Suprapubic skin (tissue), 3 donors: ENCODE data around the gene SLC31A2.

Experiments used
- POLR2A ChIP-seq, 2 donors: fragments of 450-650 bp; IDR thresholded peaks; one replicate each; pipeline ENCODE4 v1.6.1; 2017; ENCODE audit warnings: antibody characterized with exemption in 2 of 2, mild to moderate bottlenecking in 2 of 2, moderate library complexity in 2 of 2
- TF ChIP-seq, protein P1 (sequence below), 2 donors: fragments of 200-600 bp in 1 of 2; fragments of 450-650 bp in 1 of 2; sonication (generic) in 1 of 2; IDR thresholded peaks; one replicate each; pipeline ENCODE4 v1.5.1; 2016 to 2019; ENCODE audit warnings: antibody characterized with exemption in 2 of 2, mild to moderate bottlenecking in 1 of 2, moderate library complexity in 1 of 2

DNA sequence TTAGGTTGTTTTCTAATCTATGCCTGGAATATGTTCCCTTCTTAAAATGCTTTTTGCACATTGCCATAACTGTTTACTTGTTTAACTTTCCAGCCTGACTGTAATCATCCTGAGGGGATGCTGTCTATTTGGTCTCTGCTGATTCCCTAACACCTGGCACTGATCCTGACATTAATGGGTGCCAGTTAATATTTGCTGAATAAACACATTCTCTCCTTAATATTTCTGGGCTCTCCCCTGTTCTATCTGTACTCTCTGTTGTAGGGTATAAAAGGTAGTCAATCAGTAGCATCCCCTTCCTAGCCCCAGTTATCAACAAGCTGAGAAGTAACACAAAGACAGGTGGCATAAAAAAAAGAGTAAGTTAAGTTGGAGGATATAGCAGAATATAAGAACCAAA, 21.3 kb upstream of the SLC31A2 start:
- TF ChIP-seq POLR2A (IDR thresholded peaks at IDR 0.05) = no peak
- TF ChIP-seq, protein P1, sequence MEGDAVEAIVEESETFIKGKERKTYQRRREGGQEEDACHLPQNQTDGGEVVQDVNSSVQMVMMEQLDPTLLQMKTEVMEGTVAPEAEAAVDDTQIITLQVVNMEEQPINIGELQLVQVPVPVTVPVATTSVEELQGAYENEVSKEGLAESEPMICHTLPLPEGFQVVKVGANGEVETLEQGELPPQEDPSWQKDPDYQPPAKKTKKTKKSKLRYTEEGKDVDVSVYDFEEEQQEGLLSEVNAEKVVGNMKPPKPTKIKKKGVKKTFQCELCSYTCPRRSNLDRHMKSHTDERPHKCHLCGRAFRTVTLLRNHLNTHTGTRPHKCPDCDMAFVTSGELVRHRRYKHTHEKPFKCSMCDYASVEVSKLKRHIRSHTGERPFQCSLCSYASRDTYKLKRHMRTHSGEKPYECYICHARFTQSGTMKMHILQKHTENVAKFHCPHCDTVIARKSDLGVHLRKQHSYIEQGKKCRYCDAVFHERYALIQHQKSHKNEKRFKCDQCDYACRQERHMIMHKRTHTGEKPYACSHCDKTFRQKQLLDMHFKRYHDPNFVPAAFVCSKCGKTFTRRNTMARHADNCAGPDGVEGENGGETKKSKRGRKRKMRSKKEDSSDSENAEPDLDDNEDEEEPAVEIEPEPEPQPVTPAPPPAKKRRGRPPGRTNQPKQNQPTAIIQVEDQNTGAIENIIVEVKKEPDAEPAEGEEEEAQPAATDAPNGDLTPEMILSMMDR (IDR thresholded peaks at IDR 0.05) = no peak
